Measurements from ENCODE around the gene HSF2.
A peak's percentile ranks its signal among the peaks of the same experiment; 100 is the strongest.

HSF2 gene

DNA sequence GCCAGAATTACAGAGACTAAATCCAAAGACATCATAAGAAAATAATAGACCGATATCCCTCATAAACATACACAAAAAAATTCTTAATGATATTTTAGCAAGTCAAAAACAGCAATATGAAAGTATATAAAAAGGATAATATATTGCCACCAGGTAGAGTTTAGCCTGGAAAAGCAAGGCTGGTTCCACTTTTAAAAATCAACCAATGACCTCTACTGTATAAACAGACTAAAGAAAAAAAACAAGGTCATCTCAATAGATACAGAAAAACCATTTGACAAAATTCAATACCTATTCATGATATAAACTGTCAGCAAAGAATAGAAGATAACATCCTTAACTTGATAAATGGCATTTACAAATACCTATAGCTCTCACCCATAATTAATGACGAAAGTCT lies 62.4 kb downstream of the HSF2 start:
- Histone ChIP-seq H3K27me3 (replicated peaks) (no peaks in the 10 kb centered on the region), H3K27ac (no peak overlapping the region), H3K4me3 (ENCODE audit: low read depth, low read length) (no peak overlapping the region), H3K36me3 (replicated peaks) (peaks cover 6% of the 10 kb centered on the region)
- TF ChIP-seq, protein P1, sequence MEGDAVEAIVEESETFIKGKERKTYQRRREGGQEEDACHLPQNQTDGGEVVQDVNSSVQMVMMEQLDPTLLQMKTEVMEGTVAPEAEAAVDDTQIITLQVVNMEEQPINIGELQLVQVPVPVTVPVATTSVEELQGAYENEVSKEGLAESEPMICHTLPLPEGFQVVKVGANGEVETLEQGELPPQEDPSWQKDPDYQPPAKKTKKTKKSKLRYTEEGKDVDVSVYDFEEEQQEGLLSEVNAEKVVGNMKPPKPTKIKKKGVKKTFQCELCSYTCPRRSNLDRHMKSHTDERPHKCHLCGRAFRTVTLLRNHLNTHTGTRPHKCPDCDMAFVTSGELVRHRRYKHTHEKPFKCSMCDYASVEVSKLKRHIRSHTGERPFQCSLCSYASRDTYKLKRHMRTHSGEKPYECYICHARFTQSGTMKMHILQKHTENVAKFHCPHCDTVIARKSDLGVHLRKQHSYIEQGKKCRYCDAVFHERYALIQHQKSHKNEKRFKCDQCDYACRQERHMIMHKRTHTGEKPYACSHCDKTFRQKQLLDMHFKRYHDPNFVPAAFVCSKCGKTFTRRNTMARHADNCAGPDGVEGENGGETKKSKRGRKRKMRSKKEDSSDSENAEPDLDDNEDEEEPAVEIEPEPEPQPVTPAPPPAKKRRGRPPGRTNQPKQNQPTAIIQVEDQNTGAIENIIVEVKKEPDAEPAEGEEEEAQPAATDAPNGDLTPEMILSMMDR (IDR thresholded peaks at IDR 0.05; ENCODE audit: low read depth, low read length, missing control alignments): no peak
- in situ Hi-C loops (cut with HindIII; ENCODE audit: low pct_ligation_motif_present, low sequenced_read_pairs): no loop called here
- no peak for DNase-seq

DNA sequence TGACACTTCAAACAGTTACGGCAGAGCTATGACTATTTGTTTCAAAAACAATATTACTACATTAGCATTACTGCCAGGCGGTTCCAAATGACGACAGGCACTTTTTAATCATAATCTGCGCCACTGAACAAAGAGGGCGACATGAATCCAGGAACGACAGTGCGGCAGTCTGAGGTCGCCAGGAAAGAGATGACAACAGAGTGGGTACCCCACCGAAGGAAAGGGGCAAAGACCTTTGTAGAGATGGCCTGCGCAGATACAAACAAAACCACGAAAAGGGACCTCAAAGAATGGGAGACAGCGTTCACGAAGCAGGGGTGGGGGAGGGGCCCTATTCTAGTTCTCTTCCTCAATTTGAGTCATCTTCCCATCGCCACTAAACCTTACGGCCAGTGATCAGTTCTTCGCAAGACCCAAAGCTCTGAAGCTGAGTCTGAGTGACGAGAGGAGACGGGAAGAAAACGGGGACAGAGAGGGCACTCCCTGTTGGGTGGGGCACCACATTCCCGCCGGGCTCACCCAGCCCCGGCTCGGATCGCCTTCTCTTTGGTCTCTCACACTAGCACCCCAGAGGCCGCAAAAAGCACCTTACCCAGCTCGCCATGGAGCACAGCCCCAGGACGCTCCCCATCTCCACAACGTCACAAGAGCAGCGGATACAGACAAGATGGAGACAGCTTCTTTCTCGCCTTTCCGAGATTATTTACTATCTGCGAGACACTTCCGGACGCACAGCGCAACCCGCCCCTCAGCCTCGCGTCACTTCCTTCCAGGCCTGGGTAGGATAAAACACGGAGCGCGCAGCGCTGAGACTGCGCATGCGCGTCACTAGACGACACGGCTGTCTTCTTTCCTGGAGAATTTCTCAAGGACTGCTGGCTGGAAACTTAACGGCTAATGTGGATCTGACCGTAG lies 71.9 kb downstream of the HSF2 start, which contains the start of gene SERINC1:
SERINC1 (minus strand) TSS at position 701 of the 915 bp plus-strand sequence; CDS start at position 631, 70 bp downstream.
- Histone ChIP-seq H3K36me3 (replicated peaks) (peaks cover 2% of the 10 kb centered on the region), H3K27me3 (replicated peaks) (no peaks in the 10 kb centered on the region), H3K27ac (peak within 1 kb of the TSS; percentile 97), H3K4me3 (ENCODE audit: low read depth, low read length) (peak within 1 kb of the TSS; percentile 97)
- TF ChIP-seq, protein P1 (IDR thresholded peaks at IDR 0.05; ENCODE audit: low read depth, low read length, missing control alignments): no peak
- in situ Hi-C loops (cut with HindIII; ENCODE audit: low pct_ligation_motif_present, low sequenced_read_pairs): no loop called here
- DNase-seq: peak; percentile 94

DNA sequence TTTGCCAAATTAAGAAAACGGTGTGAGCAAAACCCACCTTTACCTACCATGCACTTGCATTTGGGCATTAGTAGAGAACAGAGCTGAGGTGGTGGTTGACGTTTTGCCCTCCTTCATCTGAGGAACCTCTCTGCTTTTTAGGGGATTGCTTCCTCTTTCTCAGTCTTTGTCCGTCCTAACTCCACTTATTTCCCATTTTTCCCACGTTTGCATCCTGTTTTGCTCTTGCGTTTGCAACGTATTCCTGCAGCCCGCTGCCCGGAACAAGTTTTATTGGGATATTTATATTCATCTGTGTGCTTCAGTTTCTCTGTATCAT lies 72.5 kb downstream of the HSF2 start:
- TF ChIP-seq, protein P1 (IDR thresholded peaks at IDR 0.05; ENCODE audit: low read depth, low read length, missing control alignments): no peak
- no peaks in the 10 kb centered on the region for H3K27me3 ChIP-seq (replicated peaks)
- DNase-seq: no peak
- H3K36me3 ChIP-seq (replicated peaks): peaks cover 2% of the 10 kb centered on the region
- H3K27ac ChIP-seq: peak overlapping the region; percentile 97
- in situ Hi-C loops (cut with HindIII; ENCODE audit: low pct_ligation_motif_present, low sequenced_read_pairs): no loop called here
- peak overlapping the region; percentile 97 for H3K4me3 ChIP-seq (ENCODE audit: low read depth, low read length)

DNA sequence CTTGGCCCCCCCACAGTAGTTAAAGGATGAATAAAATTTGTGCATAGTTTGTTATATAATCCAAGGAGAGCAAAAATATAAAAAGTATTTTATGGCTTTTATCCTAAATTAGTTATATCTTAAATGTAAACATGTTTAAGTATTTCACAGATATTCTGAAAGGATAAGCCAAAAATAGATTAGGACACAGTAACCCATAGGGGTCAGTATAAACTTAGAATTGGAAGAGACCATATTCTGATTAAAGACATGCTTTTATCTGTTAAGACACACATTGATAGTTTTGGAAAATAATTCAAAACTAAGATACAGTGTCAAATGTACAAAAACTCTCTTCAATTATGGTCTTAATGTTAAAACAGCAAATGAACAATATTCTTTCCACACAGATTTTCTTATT lies 76.7 kb downstream of the HSF2 start:
- no peak overlapping the region for H3K4me3 ChIP-seq (ENCODE audit: low read depth, low read length)
- peaks cover 2% of the 10 kb centered on the region for H3K36me3 ChIP-seq (replicated peaks)
- in situ Hi-C loops (cut with HindIII; ENCODE audit: low pct_ligation_motif_present, low sequenced_read_pairs): loop anchor here (25.0 kb wide), 1 partner anchor 361 kb away; no protein-coding TSS in a partner anchor
- TF ChIP-seq, protein P1 (IDR thresholded peaks at IDR 0.05; ENCODE audit: low read depth, low read length, missing control alignments): peak; percentile 26
- H3K27ac ChIP-seq: no peak overlapping the region
- H3K27me3 ChIP-seq (replicated peaks): no peaks in the 10 kb centered on the region
- DNase-seq: no peak

DNA sequence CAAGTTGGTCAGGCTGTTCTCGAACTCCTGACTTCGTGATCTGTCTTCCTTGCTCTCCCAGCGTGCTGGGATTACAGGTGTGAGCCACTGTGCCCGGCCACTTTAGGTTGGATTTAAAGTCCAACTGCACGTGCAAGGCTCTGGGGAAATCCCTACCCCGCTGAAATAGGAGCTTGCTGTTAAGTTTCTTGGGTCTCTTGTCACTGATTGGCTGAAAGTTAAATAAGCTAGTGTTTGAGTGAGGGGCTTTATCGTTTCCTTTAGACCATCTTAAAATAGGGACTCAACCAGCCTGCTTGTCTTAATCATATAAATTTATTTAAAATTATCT lies 83.3 kb downstream of the HSF2 start:
- Histone ChIP-seq H3K4me3 (ENCODE audit: low read depth, low read length) (no peak overlapping the region), H3K27ac (no peak overlapping the region), H3K27me3 (replicated peaks) (no peaks in the 10 kb centered on the region), H3K36me3 (replicated peaks) (no peaks in the 10 kb centered on the region)
- TF ChIP-seq, protein P1 (IDR thresholded peaks at IDR 0.05; ENCODE audit: low read depth, low read length, missing control alignments): no peak
- DNase-seq: no peak
- in situ Hi-C loops (cut with HindIII; ENCODE audit: low pct_ligation_motif_present, low sequenced_read_pairs): loop anchor here (25.0 kb wide), 1 partner anchor 355 kb away; no protein-coding TSS in a partner anchor
